GM12878 (cell line): Measurements from ENCODE around the gene MYOM1. TPM values are rescaled to one million over a fixed set of nuclear protein-coding genes. Genes with fewer than 3 reads are reported as not detected.
A peak's percentile ranks its signal among the peaks of the same experiment; 100 is the strongest.

ENCODE experiments used
- ATF7 ChIP-seq: fragments of 450-650 bp; IDR thresholded peaks from 2 replicates; pipeline ENCODE4 v1.6.1; 2016; ENCODE audit warnings: low read depth, mild to moderate bottlenecking
- EGR1 ChIP-seq, 2 experiments: IDR thresholded peaks; 1 replicate in 1 of 2; 2 replicates in 1 of 2; pipeline ENCODE4 v1.6.1; 2011 to 2012; ENCODE audit warnings: low read depth in 2 of 2, low read length in 2 of 2, borderline replicate concordance in 1 of 2, mild to moderate bottlenecking in 1 of 2, moderate library complexity in 1 of 2
- EP300 ChIP-seq, 2 experiments: fragments of 150-350 bp in 1 of 2; IDR thresholded peaks; 2 replicates each; pipeline ENCODE4 v1.6.1; 2011 to 2012; ENCODE audit warnings: low read depth in 2 of 2, low read length in 2 of 2, borderline replicate concordance in 1 of 2, improper control_type of control experiment in 1 of 2, inconsistent platforms in 1 of 2; ENCODE audit not compliant: control insufficient read depth in 1 of 2
- ETV6 ChIP-seq, 2 experiments: fragments of 450-650 bp in 1 of 2; IDR thresholded peaks in 1 of 2; conservative IDR thresholded peaks in 1 of 2; 2 replicates each; pipeline ENCODE4 v1.6.1; 2014; ENCODE audit warnings: antibody characterized with exemption in 1 of 2, borderline replicate concordance in 1 of 2, low read depth in 1 of 2, mild to moderate bottlenecking in 1 of 2, moderate library complexity in 1 of 2
- FOXM1 ChIP-seq: IDR thresholded peaks from 2 replicates; pipeline ENCODE4 v1.6.1; 2012; ENCODE audit warnings: low read depth, mild to moderate bottlenecking, inconsistent platforms, low read length, moderate library complexity
- GABPA ChIP-seq: IDR thresholded peaks from 2 replicates; pipeline ENCODE4 v1.6.1; 2014; ENCODE audit warnings: antibody characterized with exemption, low read depth, mild to moderate bottlenecking, inconsistent platforms
- HDAC2 ChIP-seq: fragments of 200-600 bp; sonication (generic); IDR thresholded peaks from 2 replicates; pipeline ENCODE4 v1.6.1; 2017
- NRF1 ChIP-seq: conservative IDR thresholded peaks from 2 replicates; pipeline ENCODE4 v1.6.1; 2011; ENCODE audit warnings: mild to moderate bottlenecking, low read depth, low read length, improper control_type of control experiment
- PAX8 ChIP-seq: fragments of 450-650 bp; IDR thresholded peaks from 2 replicates; pipeline ENCODE4 v1.6.1; 2017; ENCODE audit warnings: mild to moderate bottlenecking, moderate library complexity
- PBX3 ChIP-seq: IDR thresholded peaks from 2 replicates; pipeline ENCODE4 v1.6.1; 2011; ENCODE audit warnings: mild to moderate bottlenecking, low read depth, low read length, moderate library complexity; ENCODE audit not compliant: insufficient replicate concordance
- RBBP5 ChIP-seq: fragments of 200-600 bp; sonication (generic); conservative IDR thresholded peaks from 2 replicates; pipeline ENCODE4 v1.6.1; 2016
- RCOR1 ChIP-seq: conservative IDR thresholded peaks from 2 replicates; pipeline ENCODE4 v1.6.1; 2012; ENCODE audit warnings: low read depth, low read length, improper control_type of control experiment
- REST ChIP-seq: IDR thresholded peaks from 2 replicates; pipeline ENCODE4 v1.6.1; 2012; ENCODE audit warnings: mild to moderate bottlenecking, low read depth, low read length
- RUNX3 ChIP-seq: IDR thresholded peaks from 2 replicates; pipeline ENCODE4 v1.6.1; 2012; ENCODE audit warnings: low read length, inconsistent platforms
- SMAD5 ChIP-seq: IDR thresholded peaks from 2 replicates; pipeline ENCODE4 v1.6.1; 2016; ENCODE audit warnings: antibody characterized with exemption, low read depth
- SMARCA5 ChIP-seq: fragments of 450-650 bp; IDR thresholded peaks from 2 replicates; pipeline ENCODE4 v1.6.1; 2017; ENCODE audit warnings: mild to moderate bottlenecking
- SUPT20H ChIP-seq: IDR thresholded peaks from 2 replicates; pipeline ENCODE4 v1.6.1; 2011; ENCODE audit warnings: low read depth, mild to moderate bottlenecking, low read length, moderate library complexity, borderline replicate concordance; ENCODE audit not compliant: control insufficient read depth
- SUZ12 ChIP-seq: fragments of 200-600 bp; sonication (generic); IDR thresholded peaks from one replicate; pipeline ENCODE4 v1.6.1; 2018; ENCODE audit warnings: antibody characterized with exemption, mild to moderate bottlenecking; ENCODE audit not compliant: unreplicated experiment
- TAF1 ChIP-seq: IDR thresholded peaks from 2 replicates; pipeline ENCODE4 v1.6.1; 2011; ENCODE audit warnings: mild to moderate bottlenecking, low read depth, low read length, borderline replicate concordance
- TARDBP ChIP-seq: IDR thresholded peaks from 2 replicates; pipeline ENCODE4 v1.6.1; 2016; ENCODE audit warnings: borderline replicate concordance
- TBL1XR1 ChIP-seq: IDR thresholded peaks from 2 replicates; pipeline ENCODE4 v1.6.1; 2012; ENCODE audit warnings: low read depth, low read length, improper control_type of control experiment
- ZBED1 ChIP-seq: IDR thresholded peaks from 2 replicates; pipeline ENCODE4 v1.6.1; 2016; ENCODE audit warnings: borderline replicate concordance
- ZBTB33 ChIP-seq: fragments of 450-650 bp; IDR thresholded peaks from 2 replicates; pipeline ENCODE4 v1.6.1; 2017; ENCODE audit warnings: mild to moderate bottlenecking
- ZNF24 ChIP-seq: fragments of 450-650 bp; IDR thresholded peaks from 2 replicates; pipeline ENCODE4 v1.6.1; 2017; ENCODE audit warnings: antibody characterized with exemption, mild to moderate bottlenecking
- ZNF622 ChIP-seq: fragments of 450-650 bp; IDR thresholded peaks from 2 replicates; pipeline ENCODE4 v1.6.1; 2017; ENCODE audit warnings: mild to moderate bottlenecking, inconsistent platforms
- polyA plus RNA-seq, 11 experiments: library from polyadenylated mRNA; depleted of rRNA in 4 of 11; unstranded in 6 of 11; stranded (reverse) in 5 of 11; fragments of >200 nt; fragmentation: Nextera tagmentation in 4 of 11; fragmentation: Illumina TruSeq in 1 of 11; extraction: Ambion mirVana in 4 of 11; extraction: Trizol in 1 of 11; gene quantifications; 1 replicate in 1 of 11; 2 replicates in 10 of 11; pipeline versions ENCODE4 v1.2.1 to v1.2.3, GENCODE V29; 2011 to 2016; ENCODE audit warnings: inconsistent platforms in 2 of 11, missing spikeins in 2 of 11, low read depth in 1 of 11
- total RNA-seq, 4 experiments: library from RNA; depleted of rRNA in 3 of 4; stranded (reverse); fragments of >200 nt in 3 of 4; fragmentation: Illumina TruSeq in 1 of 4; extraction: Trizol in 1 of 4; gene quantifications; 2 replicates each; pipeline versions ENCODE4 v1.2.1 to v1.2.3, GENCODE V29; 2013 to 2021

Gene MYOM1
- total and polyA plus RNA-seq, 10 of the 15 experiments (the other 5 are each of a cell fraction or from before 2014, with no cell fraction given), result 0.06 to 1.0 (median 0.57) TPM

- TF ChIP-seq REST (no peak), FOXM1 (no peak), PAX8 (no peak), TBL1XR1 (no peak), RCOR1 (no peak), ZBTB33 (no peak), SMARCA5 (peak; percentile 44), EP300 (IDR thresholded peaks at IDR 0.05; ENCODE audit: borderline replicate concordance in 1 of 2, control insufficient read depth in 1 of 2, low read depth in 2 of 2, low read length in 2 of 2) (no peak), TAF1 (no peak), SUPT20H (no peak), ZNF24 (0 out of 2 replicates have a peak, but pooled peaks have one; percentile 9), PBX3 (no peak), GABPA (no peak), HDAC2 (no peak), RBBP5 (no peak), ETV6 (conservative IDR thresholded peaks at IDR 0.05 in 1 of 2, IDR thresholded peaks at IDR 0.05 in 1 of 2; ENCODE audit: borderline replicate concordance in 1 of 2, low read depth in 1 of 2) (no peak; a peak in 1 of 4 replicates), TARDBP (no peak), EGR1 (IDR thresholded peaks at IDR 0.05; ENCODE audit: borderline replicate concordance in 1 of 2, low read depth in 2 of 2, low read length in 2 of 2) (no peak), SUZ12 (no peak), ZNF622 (no peak), ZBED1 (peak; percentile 56; the same call in 1 of the 2 replicates), RUNX3 (no peak), SMAD5 (no peak), NRF1 (no peak), ATF7 (no peak)
Observed at GRCh38 chr18:3246635-3247239, 27.0 kb upstream of the MYOM1 start (continued).
